Measurements from ENCODE around the gene FMN2.

The FMN2 gene

DNA sequence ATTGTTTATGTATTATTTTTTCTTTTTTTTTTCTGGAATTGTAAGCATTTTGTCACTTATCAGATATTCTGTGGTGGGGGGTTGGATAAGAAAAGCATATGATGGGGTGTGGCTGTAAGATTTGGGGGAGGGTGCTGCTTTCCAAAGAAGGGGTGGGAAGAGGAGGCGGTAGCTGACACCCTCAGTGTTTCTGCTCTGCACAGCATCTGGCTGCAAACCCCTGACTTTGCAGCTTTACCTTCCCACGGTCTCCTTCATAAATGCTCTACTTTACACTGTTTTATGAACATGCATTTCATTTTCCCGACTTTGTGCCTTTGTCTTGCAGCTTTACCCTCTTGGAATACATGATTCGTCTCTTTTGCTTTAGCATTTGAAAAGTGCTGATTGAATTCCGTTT, 7.6 kb downstream of the FMN2 start:
- no peak for DNase-seq

GRCh38 chr1:240099748-240100147, 8.1 kb downstream of the FMN2 start:
- no peak for DNase-seq

- no peak for DNase-seq
These were observed 8.8 kb downstream of the FMN2 start for GRCh38 chr1:240100371-240100934.

DNA sequence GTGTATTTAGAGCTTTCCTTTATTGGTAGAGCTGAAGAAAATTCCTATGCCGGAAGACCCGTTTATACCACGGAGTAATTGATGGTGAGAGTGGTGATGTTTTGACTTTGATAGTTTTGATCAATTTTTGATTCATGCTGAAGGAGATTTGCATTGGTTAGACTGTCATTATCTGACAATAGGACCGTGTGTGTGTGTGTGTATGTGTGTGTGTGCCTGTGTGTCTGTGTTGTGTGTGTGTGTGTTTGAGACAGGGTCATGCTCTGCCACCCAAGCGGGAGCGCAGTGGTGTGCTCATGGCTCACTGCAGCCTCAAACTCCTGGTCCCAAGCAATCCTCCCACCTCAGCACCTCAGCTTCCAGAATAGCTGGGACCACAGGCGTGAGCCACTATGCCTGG, 9.6 kb downstream of the FMN2 start:
- DNase-seq, result no peak

DNA sequence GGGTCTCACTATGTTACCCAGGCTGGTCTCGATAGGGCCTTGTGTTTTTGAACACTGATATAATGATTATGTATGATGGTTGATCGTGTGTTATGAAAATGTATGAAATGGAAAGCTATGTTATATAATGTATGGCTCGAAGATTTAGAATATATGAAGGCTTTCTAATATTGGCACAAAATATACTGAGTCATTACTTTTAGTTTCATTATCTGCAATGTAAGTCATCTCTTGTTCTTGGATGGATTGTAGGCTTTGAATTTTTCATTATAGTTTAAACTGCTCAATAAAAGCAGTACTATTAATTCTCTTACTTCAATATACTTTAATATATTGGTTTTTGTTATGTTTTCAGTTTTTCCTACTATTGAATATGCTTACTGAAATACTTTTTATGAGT, 10.1 kb downstream of the FMN2 start:
- DNase-seq, result no peak

DNA sequence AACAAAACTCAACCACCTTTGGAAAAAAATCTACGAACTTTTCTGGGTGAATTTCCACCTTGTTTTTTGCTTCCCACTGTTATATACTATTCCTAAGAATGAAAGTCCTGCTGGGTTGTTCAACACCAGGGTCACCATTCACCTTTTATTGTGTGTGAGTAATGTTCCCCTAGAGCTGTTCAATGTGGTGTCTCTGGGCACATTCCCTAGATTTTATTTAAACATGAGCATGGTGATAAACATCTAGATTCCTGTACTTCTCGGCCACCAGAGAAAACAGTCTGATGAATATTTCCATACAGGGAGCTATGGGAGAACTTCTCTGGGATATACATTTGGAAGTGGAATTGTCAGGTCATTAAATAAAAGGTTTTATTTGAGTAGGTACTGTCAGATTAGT, 13.0 kb downstream of the FMN2 start:
- DNase-seq, result no peak

DNA sequence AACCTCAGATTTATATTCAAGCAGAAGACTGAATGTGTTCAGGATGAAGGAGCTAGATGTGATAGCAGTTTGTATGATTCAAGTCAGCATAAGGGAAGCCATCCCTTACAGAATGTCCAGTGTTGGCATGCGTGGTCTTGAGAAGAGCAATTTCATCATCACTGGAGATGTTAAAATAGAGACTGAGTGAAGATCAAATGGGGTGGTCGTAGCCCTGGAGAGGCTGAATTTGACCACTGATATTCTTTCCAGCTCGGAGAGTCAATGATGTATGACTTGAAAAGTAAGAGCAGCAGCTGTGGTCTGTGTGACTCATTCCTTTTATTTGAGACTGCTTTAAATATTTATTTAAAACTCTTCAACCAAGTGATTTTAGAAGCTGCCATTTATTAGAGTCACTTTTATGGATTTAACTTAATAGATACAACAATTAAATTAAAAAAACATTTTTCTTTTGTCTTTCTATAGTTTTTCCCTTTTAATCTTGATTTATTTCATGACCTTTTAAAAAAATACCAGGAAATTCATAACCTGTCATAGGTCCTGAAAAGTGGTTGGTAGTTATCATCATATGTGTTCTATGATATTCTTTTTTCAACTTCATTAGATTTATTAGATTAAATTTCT, 15.5 kb downstream of the FMN2 start:
- DNase-seq, result no peak

- DNase-seq, result no peak
These were observed 17.4 kb downstream of the FMN2 start for GRCh38 chr1:240109130-240109529.

- DNase-seq, result no peak
These were observed 18.4 kb downstream of the FMN2 start for GRCh38 chr1:240109920-240110636.

DNA sequence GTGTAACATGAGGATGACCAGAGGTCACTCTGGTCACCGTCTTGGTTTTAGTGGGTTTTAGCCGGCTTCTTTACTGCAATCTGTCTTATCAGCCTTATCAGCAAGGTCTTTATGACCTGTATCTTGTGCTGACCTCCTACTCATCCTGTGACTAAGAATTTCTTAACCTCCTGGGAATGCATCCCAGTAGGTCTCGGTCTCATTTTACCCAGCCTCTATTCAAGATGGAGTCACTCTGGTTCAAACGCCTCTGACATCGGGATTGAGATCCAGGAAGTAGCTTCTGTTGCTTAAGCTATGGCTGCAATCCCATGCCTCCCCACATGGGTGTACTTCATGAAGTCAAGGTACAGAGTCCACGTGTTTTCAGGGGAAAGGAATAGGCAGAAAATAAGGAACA, 19.9 kb downstream of the FMN2 start:
- DNase-seq, result no peak

- DNase-seq, result no peak
These were observed 22.5 kb downstream of the FMN2 start for GRCh38 chr1:240114222-240114621.

DNA sequence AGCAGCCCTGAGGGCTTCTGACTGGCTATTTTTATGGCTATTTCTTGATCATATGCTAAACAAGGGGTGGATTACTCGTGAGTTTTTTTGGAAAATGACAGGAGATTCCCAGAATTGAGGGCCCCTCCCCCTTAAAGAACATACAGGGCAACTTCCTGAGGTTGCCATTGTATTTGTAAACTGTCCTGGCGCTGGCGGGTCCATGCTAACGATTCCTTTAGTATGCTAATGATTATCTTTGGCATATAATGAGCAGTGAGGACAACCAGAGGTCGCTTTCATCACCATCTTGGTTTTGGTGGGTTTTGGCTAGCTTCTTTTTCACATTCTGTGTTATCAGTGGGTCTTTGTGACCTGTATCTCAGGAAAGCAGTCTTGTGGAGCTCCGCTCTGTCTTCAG, 24.1 kb downstream of the FMN2 start:
- DNase-seq, result no peak

GRCh38 chr1:240116831-240117769, 25.4 kb downstream of the FMN2 start:
- DNase-seq, result no peak

DNA sequence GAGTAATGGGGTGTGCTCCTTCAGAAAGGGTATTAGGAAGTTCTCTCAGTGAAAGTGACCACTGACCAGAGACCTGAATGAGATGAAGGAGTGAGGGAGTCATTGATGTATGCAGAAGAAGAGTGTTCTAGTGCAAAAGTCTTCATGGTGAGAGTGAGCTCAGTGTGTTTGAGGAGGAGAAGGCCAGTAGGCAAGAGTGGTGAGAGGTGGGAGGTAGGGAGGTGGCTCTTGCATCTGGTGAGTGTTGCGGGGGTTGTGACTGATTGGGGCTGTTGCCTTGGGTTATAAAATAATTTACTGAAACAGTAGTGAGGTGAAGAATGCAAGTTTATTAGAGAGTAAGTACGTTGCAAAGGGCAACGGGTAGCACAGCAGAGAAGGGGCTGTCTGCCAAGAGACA, 26.2 kb downstream of the FMN2 start:
- DNase-seq, result no peak

DNA sequence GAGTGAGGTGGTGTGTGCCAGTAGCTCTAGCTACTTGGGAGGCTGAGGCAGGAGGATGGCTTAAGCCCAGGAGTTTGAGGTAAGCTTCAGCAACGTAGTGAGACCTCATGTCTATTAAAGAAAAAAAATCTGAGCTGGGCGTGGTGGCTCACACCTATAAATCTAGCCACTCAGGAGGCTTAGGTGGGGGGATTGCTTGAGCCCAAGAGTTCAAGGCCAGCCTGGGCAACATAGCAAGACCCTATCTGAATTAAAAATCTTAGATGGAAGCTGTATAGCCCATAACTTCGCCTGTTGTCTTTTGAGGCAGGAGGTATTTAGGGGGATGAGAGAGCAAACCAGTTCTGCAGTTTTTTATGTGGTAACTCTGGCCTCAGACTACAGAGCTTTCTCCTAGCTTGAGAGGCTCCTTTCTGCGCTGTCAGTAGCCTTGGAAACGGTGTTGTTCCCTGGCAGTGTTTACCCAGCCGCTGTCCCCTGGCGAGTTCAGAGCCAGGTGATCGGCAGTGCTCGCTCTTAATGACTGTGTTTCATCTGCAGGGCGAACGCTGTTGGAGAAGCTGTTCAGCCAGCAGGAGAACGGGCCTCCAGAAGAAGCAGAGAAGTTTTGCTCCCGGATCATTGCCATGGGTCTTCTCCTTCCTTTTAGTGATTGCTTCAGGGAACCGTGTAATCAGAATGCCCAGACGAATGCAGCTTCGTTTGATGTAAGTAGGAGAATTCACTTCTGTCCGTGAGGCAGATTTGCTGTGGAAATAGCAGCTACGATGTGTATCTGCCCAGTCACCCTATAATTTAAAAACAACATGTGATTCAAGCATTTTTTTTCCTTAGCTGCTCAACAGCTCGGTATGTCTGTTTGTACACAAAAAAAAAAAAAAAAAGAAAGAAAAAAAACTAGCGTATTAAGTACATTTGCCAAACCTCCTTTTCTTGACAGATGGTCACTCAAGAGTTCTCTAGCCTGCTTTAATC, 31.2 kb downstream of the FMN2 start:
- no peak for DNase-seq

GRCh38 chr1:240126821-240127220, 35.1 kb downstream of the FMN2 start:
- no peak for DNase-seq

DNA sequence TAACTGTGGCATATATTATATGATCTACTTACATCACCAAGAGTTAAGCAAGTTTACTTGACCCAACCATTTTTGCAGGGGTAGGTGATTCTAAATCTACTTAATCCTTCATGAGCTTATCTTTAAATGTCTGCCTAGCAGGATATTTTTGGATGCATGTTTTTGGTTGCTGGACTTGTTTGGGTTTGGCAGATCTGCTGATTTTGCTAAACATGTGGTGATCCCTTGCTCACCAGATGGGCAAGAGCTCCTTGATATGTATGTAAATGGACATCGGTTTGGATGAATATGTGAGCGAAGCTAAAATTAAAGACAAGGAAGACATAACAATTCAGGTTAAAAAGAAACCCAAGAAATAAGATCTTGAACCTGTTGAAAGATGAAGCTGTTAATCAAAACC, 36.7 kb downstream of the FMN2 start:
- DNase-seq, result no peak

DNA sequence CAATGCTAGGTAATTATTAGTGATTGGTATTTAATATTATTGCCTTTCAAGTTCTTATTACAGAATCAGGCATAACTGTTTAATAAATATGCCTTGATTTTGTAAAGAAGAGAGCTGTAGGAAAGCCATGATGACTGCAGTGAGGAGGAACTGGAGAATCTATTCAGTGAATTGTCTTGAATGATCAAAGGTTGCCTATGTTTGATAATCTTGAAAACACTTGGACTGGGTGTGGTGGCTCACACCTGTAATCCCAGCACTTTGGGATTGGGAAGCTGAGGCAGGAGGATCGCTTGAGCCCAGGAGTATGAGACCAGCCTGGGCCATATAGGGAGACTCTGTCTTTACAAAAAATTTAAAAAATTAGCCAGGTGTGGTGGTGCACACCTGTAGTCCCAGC, 42.4 kb downstream of the FMN2 start:
- DNase-seq, result no peak

DNA sequence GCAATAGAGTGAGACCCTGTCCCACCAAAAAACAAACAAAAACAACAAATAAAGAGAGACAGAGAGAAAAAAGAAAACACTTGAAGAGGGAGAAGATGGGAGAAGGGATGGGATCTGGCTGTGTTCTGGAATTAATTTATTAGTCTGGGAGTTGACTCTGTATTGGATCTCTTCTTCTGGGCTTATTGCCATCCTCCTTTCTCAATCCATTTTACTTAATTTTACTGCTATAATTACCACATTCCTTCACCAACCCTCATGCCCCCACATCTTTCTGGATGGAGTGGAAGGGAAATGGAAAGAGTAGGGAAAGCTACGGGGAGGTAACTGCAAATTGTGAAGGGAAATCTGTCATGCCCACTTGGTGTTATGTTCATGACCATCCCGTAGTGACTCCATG, 42.9 kb downstream of the FMN2 start:
- DNase-seq, result no peak

GRCh38 chr1:240136402-240136801, 44.7 kb downstream of the FMN2 start:
- DNase-seq, result no peak

GRCh38 chr1:240138867-240139266, 47.2 kb downstream of the FMN2 start:
- DNase-seq, result no peak

- no peak for DNase-seq
These were observed 47.8 kb downstream of the FMN2 start for GRCh38 chr1:240139511-240139910.

Data from effector CD8-positive, alpha-beta T cell (primary cell).